NOMO-1 treated with DMSO at 0.1 percent for 48 hours (cell line): ENCODE results near the gene CTR9.
A peak's percentile ranks its signal among the peaks of the same experiment; 100 is the strongest.

Source experiments
- DNase-seq: peaks from one replicate; lab custom pipeline; 2025; ENCODE audit not compliant: unreplicated experiment; lab: John Stamatoyannopoulos, UW

The CTR9 gene

GRCh38 chr11:10750838-10751580 is at the start of gene CTR9:
CTR9 (plus strand) TSS chr11:10751246; CDS start chr11:10751413, 167 bp downstream.
- peak; percentile 93 for DNase-seq

- DNase-seq = no peak
These were observed 49.1 kb upstream of the CTR9 start for GRCh38 chr11:10701982-10702381.

GRCh38 chr11:10708131-10708530 is 42.9 kb upstream of the CTR9 start:
- no peak for DNase-seq

GRCh38 chr11:10709299-10710086 is 41.6 kb upstream of the CTR9 start:
- no peak for DNase-seq

GRCh38 chr11:10715571-10715970 is 35.5 kb upstream of the CTR9 start:
- DNase-seq = no peak

- no peak for DNase-seq
These were observed 34.9 kb upstream of the CTR9 start for GRCh38 chr11:10716122-10716521.

GRCh38 chr11:10716543-10717259 is 34.3 kb upstream of the CTR9 start:
- DNase-seq = no peak

- DNase-seq = no peak
These were observed 31.4 kb upstream of the CTR9 start for GRCh38 chr11:10719616-10720015.

GRCh38 chr11:10720881-10721376 is 30.1 kb upstream of the CTR9 start:
- DNase-seq = no peak

- no peak for DNase-seq
These were observed 28.7 kb upstream of the CTR9 start for GRCh38 chr11:10722307-10722706.

- peak; percentile 93 for DNase-seq
These were observed 25.7 kb upstream of the CTR9 start for GRCh38 chr11:10725114-10725906.

- no peak for DNase-seq
These were observed 25.2 kb upstream of the CTR9 start for GRCh38 chr11:10725907-10726253.

- DNase-seq = no peak
These were observed 23.7 kb upstream of the CTR9 start for GRCh38 chr11:10727146-10727851.

GRCh38 chr11:10728154-10728553 is 22.9 kb upstream of the CTR9 start:
- no peak for DNase-seq

GRCh38 chr11:10728789-10729472 is 22.1 kb upstream of the CTR9 start:
- peak; percentile 18 for DNase-seq

GRCh38 chr11:10730151-10730550 is 20.9 kb upstream of the CTR9 start:
- DNase-seq = peak; percentile 50

- no peak for DNase-seq
These were observed 19.9 kb upstream of the CTR9 start for GRCh38 chr11:10731064-10731680.

GRCh38 chr11:10735481-10736475 is 15.3 kb upstream of the CTR9 start:
- DNase-seq = peak; percentile 91
